ENCODE measurements around the gene CYFIP2.
"Not testable (repeated sequence)": the region's sequence is repeated elsewhere in the genome, so short reads cannot be mapped to it uniquely, and the experiment has no call there.

DNA sequence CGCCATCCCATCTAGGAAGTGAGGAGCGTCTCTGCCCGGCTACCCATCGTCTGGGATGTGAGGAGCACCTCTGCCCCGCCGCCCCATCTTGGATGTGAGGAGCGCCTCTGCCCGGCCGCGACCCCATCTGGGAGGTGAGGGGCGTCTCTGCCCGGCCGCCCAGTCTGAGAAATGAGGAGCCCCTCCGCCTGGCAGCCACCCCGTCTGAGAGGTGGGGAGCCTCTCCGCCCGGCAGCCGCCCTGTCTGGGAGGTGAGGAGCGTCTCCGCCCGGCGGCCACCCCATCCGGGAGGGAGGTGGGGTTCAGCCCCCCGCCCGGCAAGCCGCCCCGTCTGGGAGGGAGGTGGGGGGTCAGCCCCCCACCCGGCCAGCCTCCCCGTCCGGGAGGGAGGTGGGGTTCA, 153.6 kb downstream of the CYFIP2 start:
- TF ChIP-seq, protein P1, sequence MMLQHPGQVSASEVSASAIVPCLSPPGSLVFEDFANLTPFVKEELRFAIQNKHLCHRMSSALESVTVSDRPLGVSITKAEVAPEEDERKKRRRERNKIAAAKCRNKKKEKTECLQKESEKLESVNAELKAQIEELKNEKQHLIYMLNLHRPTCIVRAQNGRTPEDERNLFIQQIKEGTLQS (IDR thresholded peaks at IDR 0.05) = not testable (repeated sequence)
- TF ChIP-seq JUND (IDR thresholded peaks at IDR 0.05); POLR2AphosphoS5 (IDR thresholded peaks at IDR 0.05; ENCODE audit: low read depth, low read length): not testable (repeated sequence)
- TF ChIP-seq, protein P2, sequence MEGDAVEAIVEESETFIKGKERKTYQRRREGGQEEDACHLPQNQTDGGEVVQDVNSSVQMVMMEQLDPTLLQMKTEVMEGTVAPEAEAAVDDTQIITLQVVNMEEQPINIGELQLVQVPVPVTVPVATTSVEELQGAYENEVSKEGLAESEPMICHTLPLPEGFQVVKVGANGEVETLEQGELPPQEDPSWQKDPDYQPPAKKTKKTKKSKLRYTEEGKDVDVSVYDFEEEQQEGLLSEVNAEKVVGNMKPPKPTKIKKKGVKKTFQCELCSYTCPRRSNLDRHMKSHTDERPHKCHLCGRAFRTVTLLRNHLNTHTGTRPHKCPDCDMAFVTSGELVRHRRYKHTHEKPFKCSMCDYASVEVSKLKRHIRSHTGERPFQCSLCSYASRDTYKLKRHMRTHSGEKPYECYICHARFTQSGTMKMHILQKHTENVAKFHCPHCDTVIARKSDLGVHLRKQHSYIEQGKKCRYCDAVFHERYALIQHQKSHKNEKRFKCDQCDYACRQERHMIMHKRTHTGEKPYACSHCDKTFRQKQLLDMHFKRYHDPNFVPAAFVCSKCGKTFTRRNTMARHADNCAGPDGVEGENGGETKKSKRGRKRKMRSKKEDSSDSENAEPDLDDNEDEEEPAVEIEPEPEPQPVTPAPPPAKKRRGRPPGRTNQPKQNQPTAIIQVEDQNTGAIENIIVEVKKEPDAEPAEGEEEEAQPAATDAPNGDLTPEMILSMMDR (IDR thresholded peaks at IDR 0.05 in 2 of 3, conservative IDR thresholded peaks at IDR 0.05 in 1 of 3; ENCODE audit: borderline replicate concordance in 1 of 3, insufficient read depth in 1 of 3, low read depth in 2 of 3, low read length in 2 of 3) = not testable (repeated sequence)

All from HCT116 (cell line).